GM12865 (cell line): ENCODE results near the gene GYS1.

Experiments used
- DNase-seq: peaks from one replicate; pipeline ENCODE4 v3.0.0; 2010; ENCODE audit warnings: low read depth
- H3K4me3 ChIP-seq: 2 replicates; pipeline ENCODE4 v1.5.1; 2011; ENCODE audit warnings: mild to moderate bottlenecking, low read depth, low read length, control low read depth
- TF ChIP-seq, protein P1 (sequence below): IDR thresholded peaks from 2 replicates; pipeline ENCODE4 v1.5.1; 2011; ENCODE audit warnings: low read length, control low read depth, low read depth, inconsistent platforms; ENCODE audit not compliant: insufficient read depth; ENCODE audit errors: missing control alignments

Gene GYS1

DNA sequence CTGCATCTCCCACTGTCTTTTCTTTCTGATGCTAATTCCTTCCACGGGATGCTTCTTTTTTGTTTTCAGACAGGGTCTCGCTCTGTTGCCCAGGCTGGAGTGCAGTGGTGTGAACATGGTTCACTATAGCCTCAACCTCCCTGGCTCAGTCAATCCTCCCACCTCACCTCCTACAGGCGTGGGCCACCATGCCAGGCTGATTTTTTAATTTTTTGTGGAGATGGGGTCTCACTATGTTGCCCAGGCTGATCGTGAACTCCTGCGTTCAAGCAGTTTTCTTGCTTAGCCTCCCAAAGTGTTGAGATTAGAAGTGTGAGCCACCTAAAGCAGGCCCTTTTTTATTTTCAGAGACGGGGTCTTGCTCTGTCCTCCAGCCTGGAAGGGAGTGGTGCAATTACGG, 4.8 kb downstream of the GYS1 start:
- no peak overlapping the region for H3K4me3 ChIP-seq
- TF ChIP-seq, protein P1, sequence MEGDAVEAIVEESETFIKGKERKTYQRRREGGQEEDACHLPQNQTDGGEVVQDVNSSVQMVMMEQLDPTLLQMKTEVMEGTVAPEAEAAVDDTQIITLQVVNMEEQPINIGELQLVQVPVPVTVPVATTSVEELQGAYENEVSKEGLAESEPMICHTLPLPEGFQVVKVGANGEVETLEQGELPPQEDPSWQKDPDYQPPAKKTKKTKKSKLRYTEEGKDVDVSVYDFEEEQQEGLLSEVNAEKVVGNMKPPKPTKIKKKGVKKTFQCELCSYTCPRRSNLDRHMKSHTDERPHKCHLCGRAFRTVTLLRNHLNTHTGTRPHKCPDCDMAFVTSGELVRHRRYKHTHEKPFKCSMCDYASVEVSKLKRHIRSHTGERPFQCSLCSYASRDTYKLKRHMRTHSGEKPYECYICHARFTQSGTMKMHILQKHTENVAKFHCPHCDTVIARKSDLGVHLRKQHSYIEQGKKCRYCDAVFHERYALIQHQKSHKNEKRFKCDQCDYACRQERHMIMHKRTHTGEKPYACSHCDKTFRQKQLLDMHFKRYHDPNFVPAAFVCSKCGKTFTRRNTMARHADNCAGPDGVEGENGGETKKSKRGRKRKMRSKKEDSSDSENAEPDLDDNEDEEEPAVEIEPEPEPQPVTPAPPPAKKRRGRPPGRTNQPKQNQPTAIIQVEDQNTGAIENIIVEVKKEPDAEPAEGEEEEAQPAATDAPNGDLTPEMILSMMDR: no peak
- no peak for DNase-seq

GRCh38 chr19:48987323-48987722, 5.8 kb downstream of the GYS1 start:
- no peak overlapping the region for H3K4me3 ChIP-seq
- DNase-seq: no peak
- TF ChIP-seq, protein P1: no peak

DNA sequence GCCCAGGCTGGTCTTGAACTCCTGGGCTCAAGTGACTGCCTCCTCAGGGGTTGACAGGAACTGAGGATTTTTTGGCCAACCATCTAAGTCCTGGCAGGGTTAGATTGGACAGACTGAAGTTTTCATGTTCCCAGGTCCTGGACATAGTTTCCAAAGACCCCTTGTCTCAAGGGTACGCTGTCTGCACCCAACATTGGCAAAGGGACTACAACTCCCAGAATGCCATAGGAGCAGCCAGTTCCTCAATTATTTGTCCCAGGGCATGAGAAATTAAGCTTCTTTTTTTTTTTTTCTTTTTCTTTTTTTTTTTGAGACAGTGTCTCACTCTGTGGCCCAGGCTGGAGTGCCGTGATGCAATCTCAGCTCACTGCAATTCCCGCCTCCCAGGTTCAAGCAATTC, 6.9 kb downstream of the GYS1 start:
- H3K4me3 ChIP-seq: no peak overlapping the region
- DNase-seq: no peak
- TF ChIP-seq, protein P1: no peak

GRCh38 chr19:48985711-48986110, 7.4 kb downstream of the GYS1 start:
- TF ChIP-seq, protein P1: no peak
- no peak overlapping the region for H3K4me3 ChIP-seq
- DNase-seq: no peak

DNA sequence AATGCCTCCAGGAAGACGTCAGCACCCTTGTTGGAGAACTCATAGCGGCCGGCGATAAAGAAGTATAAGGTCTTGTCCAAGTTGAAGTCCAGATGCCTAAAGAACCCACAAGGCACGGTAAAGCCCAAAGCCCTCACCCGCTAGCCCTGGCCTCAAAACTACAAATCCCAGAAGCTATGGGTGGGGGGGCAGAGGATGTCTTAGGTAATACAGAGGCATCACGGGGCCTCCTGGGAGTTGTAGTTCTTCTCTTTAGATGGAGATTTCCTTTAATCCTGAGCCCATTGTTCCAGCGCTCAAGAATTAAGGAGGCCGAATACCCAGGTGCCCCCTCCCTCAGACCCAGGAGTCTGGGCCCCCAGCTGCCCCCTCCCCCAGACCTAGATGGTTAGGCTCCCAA, 10.8 kb downstream of the GYS1 start:
- no peak overlapping the region for H3K4me3 ChIP-seq
- DNase-seq: no peak
- TF ChIP-seq, protein P1: no peak

DNA sequence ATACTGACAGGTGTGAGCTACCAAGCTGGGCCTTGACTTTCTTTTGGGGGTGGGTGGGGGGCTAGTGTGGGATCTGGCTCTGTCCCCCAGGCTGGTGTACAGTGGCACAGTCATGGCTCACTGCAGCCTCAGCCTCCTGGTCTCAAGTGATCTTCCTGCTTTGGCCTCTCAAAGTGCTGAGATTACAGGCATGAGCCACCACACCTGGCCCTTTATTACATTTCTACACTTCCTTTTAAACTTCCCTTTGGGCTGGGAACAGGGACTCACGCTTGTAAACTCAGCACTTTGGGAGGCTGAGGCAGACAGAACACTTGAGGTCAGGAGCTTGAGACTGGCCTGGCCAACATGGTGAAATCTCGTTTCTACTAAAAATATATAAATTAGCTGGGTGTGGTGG, 16.0 kb downstream of the GYS1 start:
- DNase-seq: no peak
- H3K4me3 ChIP-seq: no peak overlapping the region
- TF ChIP-seq, protein P1: no peak
